Measurements from ENCODE around the gene ASTN2.

GRCh38 chr9:117096138-117096537 is 318.7 kb downstream of the ASTN2 start:
- TF ChIP-seq CTCF (IDR thresholded peaks at IDR 0.05; ENCODE audit: poor library complexity, severe bottlenecking) (no peak), EZH2 (IDR thresholded peaks at IDR 0.05; ENCODE audit: borderline replicate concordance, insufficient read depth, low read length, poor library complexity, severe bottlenecking) (no peak)
